ES-I3 (cell line): ENCODE results near the gene IQCK.

Experiments used
- H3K36me3 ChIP-seq: 2 replicates; pipeline ENCODE4 v1.6.1; 2013; ENCODE audit warnings: mild to moderate bottlenecking, low read length, control low read depth, moderate library complexity; ENCODE audit not compliant: insufficient read depth
- H3K4me1 ChIP-seq: 2 replicates; pipeline ENCODE4 v1.6.1; 2013; ENCODE audit warnings: mild to moderate bottlenecking, control low read depth, low read length; ENCODE audit not compliant: insufficient read depth
- H3K9ac ChIP-seq: 2 replicates; pipeline ENCODE4 v1.6.1; 2013; ENCODE audit warnings: low read depth, mild to moderate bottlenecking, low read length, moderate library complexity
- H3K9me3 ChIP-seq: 2 replicates; pipeline ENCODE4 v1.6.1; 2013; ENCODE audit warnings: mild to moderate bottlenecking, low read length, moderate library complexity; ENCODE audit not compliant: control insufficient read depth, insufficient read depth

The IQCK gene

GRCh38 chr16:19896951-19897350, 178.9 kb downstream of the IQCK start:
- H3K9me3 ChIP-seq: no peaks in the 10 kb centered on the region
- no peaks in the 10 kb centered on the region for H3K4me1 ChIP-seq
- no peak overlapping the region for H3K9ac ChIP-seq
- no peaks in the 10 kb centered on the region for H3K36me3 ChIP-seq

DNA sequence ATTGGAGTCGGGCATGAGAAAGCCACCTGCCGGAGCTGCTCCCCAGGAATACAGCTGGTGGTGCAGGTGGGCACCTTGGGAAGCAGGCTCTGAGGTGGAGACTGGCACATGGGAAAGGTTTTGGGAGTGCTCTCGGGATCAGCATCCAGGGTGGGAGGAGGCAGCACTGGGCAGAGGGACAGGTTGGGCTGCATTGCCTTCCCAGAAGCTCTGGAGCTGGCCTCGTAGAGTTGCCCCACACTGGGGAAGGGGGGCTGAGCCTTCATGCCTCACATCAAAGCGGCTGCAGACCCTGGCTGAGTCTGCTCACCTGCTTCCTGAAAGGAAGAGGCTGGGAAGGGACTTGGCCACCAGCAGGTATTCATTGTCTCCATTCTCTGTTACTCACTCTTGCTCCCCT, 180.1 kb downstream of the IQCK start:
- Histone ChIP-seq H3K9me3 (no peaks in the 10 kb centered on the region), H3K4me1 (no peaks in the 10 kb centered on the region), H3K36me3 (no peaks in the 10 kb centered on the region), H3K9ac (no peak overlapping the region)

GRCh38 chr16:19898924-19899604, 181.0 kb downstream of the IQCK start:
- Histone ChIP-seq H3K9ac (no peak overlapping the region), H3K4me1 (no peaks in the 10 kb centered on the region), H3K9me3 (no peaks in the 10 kb centered on the region), H3K36me3 (no peaks in the 10 kb centered on the region)

DNA sequence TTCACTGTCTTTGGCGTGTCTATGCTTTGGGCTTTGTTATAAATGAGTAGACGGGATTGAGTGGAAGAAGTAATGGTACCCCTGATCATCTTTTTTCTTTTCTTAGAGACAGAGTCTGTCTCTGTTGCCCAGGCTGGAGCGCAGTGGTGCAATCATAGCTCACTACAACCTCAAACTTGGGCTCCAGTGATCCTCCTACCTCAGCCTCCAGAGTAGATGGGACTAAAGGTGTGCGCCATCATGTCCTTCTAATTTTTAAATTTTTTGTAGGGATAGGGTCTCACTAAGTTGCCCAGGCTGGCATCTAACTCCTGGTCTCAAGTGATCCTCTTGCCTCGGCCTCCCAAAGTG, 181.5 kb downstream of the IQCK start:
- no peaks in the 10 kb centered on the region for H3K36me3 ChIP-seq
- H3K9me3 ChIP-seq: no peaks in the 10 kb centered on the region
- H3K4me1 ChIP-seq: no peaks in the 10 kb centered on the region
- H3K9ac ChIP-seq: no peak overlapping the region

GRCh38 chr16:19901164-19901563, 183.1 kb downstream of the IQCK start:
- Histone ChIP-seq H3K4me1 (no peaks in the 10 kb centered on the region), H3K9me3 (no peaks in the 10 kb centered on the region), H3K9ac (no peak overlapping the region), H3K36me3 (no peaks in the 10 kb centered on the region)

DNA sequence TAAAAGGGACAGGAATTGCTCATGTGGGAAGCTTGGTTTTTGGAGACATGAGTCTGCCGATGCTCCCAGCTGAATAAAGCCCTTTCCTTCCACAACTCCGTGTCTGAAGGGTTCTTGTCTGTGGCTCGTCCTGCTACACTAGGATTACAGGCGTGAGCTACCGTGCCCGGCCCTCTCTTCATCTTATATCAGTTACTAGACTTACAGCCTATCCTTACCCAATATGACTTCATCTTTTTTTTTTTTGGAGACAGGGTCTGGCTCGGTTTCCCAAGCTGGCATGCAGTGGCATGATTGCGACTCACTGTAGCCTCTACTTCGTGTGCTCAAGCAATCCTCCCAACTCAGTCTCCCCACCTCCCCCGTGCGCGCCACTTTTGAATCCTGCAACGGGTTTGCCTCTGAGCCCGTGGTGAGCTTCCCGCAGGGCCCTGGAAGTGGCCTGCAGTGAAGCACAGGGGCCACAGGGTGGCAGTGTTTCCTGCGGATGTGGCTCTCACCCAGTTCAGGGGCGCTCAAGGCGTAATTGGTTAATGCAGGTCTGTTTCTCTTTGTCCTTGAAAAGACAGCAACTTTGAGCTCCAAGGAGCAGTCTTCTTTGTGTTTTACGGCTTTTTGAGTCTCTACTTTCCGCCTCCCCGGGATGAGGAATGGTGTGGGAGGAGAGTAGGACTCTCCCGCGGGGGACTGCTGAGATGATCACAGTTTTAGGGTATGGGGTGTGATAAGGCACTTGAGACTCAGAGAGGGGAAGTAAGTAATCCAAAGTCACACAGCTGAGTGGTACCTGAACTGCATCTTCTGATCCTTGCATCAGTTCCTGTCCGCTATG, 189.3 kb downstream of the IQCK start:
- Histone ChIP-seq H3K9ac (peak overlapping the region; percentile 33; the same call in 1 of the 2 replicates), H3K36me3 (no peaks in the 10 kb centered on the region), H3K9me3 (no peaks in the 10 kb centered on the region), H3K4me1 (peaks cover 7% of the 10 kb centered on the region; the same call in 1 of the 2 replicates)
